B cell (primary cell): ENCODE measurements around the gene CD80.

Experiments used
- CTCF ChIP-seq: fragments of 200-600 bp; IDR thresholded peaks from one replicate; pipeline ENCODE4 v1.8.0; 2022; ENCODE audit warnings: antibody characterized with exemption, mild to moderate bottlenecking
- EZH2 ChIP-seq: IDR thresholded peaks from 2 replicates; pipeline ENCODE4 v1.6.1; 2012; ENCODE audit warnings: borderline replicate concordance, low read depth, mild to moderate bottlenecking, moderate library complexity, low read length; ENCODE audit not compliant: insufficient read depth, poor library complexity, severe bottlenecking

DNA sequence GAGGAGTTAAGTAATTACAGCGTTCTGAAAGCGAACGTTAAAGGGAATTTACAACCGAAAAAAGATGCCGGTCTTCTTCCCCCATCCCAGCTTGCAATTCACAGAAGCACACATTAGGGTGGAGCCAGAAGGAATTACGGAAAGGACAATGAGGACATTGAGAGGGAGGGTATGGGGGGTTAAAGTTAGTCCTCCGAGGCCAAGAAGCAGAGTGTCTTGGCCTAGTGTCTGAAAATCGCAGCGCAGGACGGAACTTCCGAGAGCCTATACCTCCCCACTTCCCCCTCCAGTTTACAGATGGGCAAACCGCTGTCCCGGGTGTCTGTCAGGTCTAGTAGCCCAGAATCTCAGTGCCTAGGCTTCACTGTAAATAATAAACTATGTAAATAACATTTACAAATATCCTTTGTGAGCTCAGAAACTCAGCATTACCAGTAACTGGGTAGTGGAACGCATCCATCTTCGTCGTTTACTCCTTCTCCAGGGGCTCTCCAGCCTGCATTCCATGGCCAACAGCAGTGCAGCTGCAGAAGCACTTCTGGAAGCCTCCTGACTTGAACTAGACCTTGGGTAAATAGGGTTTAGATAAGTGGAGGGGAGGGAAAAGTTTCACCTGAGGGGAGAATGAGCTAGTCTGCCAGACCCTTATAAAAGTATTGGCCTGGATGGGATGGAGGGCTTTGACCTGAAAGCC is 20.8 kb upstream of the CD80 start:
- TF ChIP-seq CTCF (no peak), EZH2 (no peak)
